ENCODE results near the gene CYFIP2.

CYFIP2 gene

GRCh38 chr5:157327771-157328170, 61.8 kb downstream of the CYFIP2 start:
- no peak for DNase-seq

- DNase-seq = peak; percentile 83
Observed at GRCh38 chr5:157328277-157328912, 62.5 kb downstream of the CYFIP2 start.

- no peak for DNase-seq
Observed at GRCh38 chr5:157331807-157332206, 65.9 kb downstream of the CYFIP2 start.

GRCh38 chr5:157335534-157336422, 69.9 kb downstream of the CYFIP2 start:
- no peak for DNase-seq

GRCh38 chr5:157336423-157336744, 70.5 kb downstream of the CYFIP2 start:
- DNase-seq = no peak

GRCh38 chr5:157339409-157339808, 73.5 kb downstream of the CYFIP2 start:
- no peak for DNase-seq

GRCh38 chr5:157342822-157343402, 77.0 kb downstream of the CYFIP2 start:
- peak; percentile 37 for DNase-seq

- DNase-seq = peak; percentile 71
Observed at GRCh38 chr5:157343842-157344790, 78.2 kb downstream of the CYFIP2 start.

- DNase-seq = no peak
Observed at GRCh38 chr5:157345067-157345466, 79.1 kb downstream of the CYFIP2 start.

- no peak for DNase-seq
Observed at GRCh38 chr5:157345485-157345884, 79.6 kb downstream of the CYFIP2 start.

GRCh38 chr5:157347301-157348048, 81.6 kb downstream of the CYFIP2 start:
- DNase-seq = no peak

GRCh38 chr5:157348049-157348400, 82.1 kb downstream of the CYFIP2 start:
- DNase-seq = no peak

- peak; percentile 80 for DNase-seq
Observed at GRCh38 chr5:157350939-157351801, 85.2 kb downstream of the CYFIP2 start.

GRCh38 chr5:157351802-157352092, 85.8 kb downstream of the CYFIP2 start:
- DNase-seq = peak; percentile 67

- no peak for DNase-seq
Observed at GRCh38 chr5:157352756-157353340, 86.9 kb downstream of the CYFIP2 start.

- DNase-seq = no peak
Observed at GRCh38 chr5:157354800-157355199, 88.9 kb downstream of the CYFIP2 start.

GRCh38 chr5:157356576-157356975, 90.7 kb downstream of the CYFIP2 start:
- DNase-seq = no peak

GRCh38 chr5:157357823-157358222, 91.9 kb downstream of the CYFIP2 start:
- DNase-seq = no peak

- no peak for DNase-seq
Observed at GRCh38 chr5:157358871-157359270, 92.9 kb downstream of the CYFIP2 start.

GRCh38 chr5:157359356-157360055, 93.6 kb downstream of the CYFIP2 start:
- no peak for DNase-seq
